Esophagus squamous epithelium (tissue), 4 donors: ENCODE measurements around the gene PPP2R5C.

ENCODE experiments used
- POLR2A ChIP-seq, 4 donors: fragments of 450-650 bp; IDR thresholded peaks; one replicate each; pipeline ENCODE4 v1.6.1; 2017; ENCODE audit warnings: antibody characterized with exemption in 4 of 4, mild to moderate bottlenecking in 4 of 4, moderate library complexity in 3 of 4
- TF ChIP-seq, protein P1 (sequence below), 6 experiments: fragments of 450-650 bp in 4 of 6; fragments of 200-600 bp in 2 of 6; sonication (generic) in 2 of 6; IDR thresholded peaks; one replicate each; pipeline ENCODE4 v1.5.1; 2016 to 2019; ENCODE audit warnings: antibody characterized with exemption in 6 of 6, mild to moderate bottlenecking in 4 of 6, moderate library complexity in 4 of 6

DNA sequence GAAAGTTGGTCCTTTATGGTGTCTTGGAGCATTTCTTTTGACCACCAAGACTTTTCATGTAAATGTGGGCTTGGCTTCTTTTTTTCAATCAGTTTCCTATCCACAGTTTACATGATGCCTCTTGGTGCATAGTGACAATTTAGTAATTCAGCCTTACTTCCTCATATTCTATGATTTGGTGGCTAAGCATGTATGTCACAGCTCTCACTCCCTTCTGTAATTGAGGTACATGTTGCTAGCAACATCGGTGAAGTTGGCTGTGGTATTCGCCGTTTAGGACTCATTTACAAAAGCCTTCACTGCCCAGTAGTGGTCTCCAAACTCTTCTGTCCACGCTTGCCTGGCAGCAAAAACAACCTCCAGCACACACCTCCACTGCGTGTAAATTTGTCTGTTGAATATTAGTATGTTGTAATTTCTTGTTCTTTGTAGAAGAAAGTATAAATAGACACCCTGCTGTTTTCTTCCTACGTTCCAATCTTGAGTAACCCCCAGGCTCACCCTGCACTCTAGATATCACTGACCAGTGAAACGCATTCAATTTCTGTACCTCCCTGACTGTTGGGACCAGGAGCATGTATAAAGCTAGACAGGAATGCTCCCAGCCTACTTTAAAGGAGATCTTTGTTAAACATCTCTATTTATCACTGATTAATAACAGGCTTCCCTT is 90.4 kb downstream of the PPP2R5C start:
- TF ChIP-seq POLR2A (IDR thresholded peaks at IDR 0.05) = no peak
- TF ChIP-seq, protein P1, sequence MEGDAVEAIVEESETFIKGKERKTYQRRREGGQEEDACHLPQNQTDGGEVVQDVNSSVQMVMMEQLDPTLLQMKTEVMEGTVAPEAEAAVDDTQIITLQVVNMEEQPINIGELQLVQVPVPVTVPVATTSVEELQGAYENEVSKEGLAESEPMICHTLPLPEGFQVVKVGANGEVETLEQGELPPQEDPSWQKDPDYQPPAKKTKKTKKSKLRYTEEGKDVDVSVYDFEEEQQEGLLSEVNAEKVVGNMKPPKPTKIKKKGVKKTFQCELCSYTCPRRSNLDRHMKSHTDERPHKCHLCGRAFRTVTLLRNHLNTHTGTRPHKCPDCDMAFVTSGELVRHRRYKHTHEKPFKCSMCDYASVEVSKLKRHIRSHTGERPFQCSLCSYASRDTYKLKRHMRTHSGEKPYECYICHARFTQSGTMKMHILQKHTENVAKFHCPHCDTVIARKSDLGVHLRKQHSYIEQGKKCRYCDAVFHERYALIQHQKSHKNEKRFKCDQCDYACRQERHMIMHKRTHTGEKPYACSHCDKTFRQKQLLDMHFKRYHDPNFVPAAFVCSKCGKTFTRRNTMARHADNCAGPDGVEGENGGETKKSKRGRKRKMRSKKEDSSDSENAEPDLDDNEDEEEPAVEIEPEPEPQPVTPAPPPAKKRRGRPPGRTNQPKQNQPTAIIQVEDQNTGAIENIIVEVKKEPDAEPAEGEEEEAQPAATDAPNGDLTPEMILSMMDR (IDR thresholded peaks at IDR 0.05) = no peak
